Measurements from ENCODE around the gene OR51A7. TPM values are rescaled to one million over a fixed set of nuclear protein-coding genes. Genes with fewer than 3 reads are reported as not detected.

OR51A7 gene
- total and polyA plus RNA-seq, 12 donors = not detected

DNA sequence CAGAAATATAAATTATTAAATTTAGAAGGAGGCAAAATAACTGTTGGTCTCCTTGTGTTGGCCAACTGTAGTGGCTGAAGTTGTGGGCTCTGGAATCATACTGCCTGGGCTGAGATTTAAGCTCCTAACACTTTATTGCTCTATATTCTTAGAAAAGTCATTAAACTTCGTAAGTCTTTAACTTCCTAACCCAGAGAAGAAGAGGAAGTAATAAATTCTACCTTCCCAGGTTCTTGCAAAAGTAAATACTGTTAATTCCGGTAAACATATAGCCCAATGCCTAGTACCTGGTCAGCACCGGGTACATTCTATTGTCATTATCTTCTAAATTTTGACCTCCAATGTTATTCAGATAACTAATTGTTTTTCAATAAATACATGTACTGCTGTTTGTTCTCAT is 17.4 kb upstream of the OR51A7 start:
- Histone ChIP-seq H3K27me3 (no peaks in the 10 kb centered on the region), H3K36me3 (replicated peaks in 1 of 2) (no peaks in the 10 kb centered on the region), H3K4me1 (replicated peaks in 1 of 2) (no peaks in the 10 kb centered on the region), H3K27ac (no peak overlapping the region), H3K9me3 (replicated peaks in 1 of 3) (no peaks in the 10 kb centered on the region), H3K4me3 (no peak overlapping the region)
- no peak for TF ChIP-seq POLR2A (IDR thresholded peaks at IDR 0.05)
- TF ChIP-seq, protein P1, sequence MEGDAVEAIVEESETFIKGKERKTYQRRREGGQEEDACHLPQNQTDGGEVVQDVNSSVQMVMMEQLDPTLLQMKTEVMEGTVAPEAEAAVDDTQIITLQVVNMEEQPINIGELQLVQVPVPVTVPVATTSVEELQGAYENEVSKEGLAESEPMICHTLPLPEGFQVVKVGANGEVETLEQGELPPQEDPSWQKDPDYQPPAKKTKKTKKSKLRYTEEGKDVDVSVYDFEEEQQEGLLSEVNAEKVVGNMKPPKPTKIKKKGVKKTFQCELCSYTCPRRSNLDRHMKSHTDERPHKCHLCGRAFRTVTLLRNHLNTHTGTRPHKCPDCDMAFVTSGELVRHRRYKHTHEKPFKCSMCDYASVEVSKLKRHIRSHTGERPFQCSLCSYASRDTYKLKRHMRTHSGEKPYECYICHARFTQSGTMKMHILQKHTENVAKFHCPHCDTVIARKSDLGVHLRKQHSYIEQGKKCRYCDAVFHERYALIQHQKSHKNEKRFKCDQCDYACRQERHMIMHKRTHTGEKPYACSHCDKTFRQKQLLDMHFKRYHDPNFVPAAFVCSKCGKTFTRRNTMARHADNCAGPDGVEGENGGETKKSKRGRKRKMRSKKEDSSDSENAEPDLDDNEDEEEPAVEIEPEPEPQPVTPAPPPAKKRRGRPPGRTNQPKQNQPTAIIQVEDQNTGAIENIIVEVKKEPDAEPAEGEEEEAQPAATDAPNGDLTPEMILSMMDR (IDR thresholded peaks at IDR 0.05) = no peak
- 54 to 71% (median 58%) methylated on average over 3 of the region's 3 CpGs for WGBS, 4 donors
- intact Hi-C loops (cut with DNase I) = no loop called here
- no peak for DNase-seq

DNA sequence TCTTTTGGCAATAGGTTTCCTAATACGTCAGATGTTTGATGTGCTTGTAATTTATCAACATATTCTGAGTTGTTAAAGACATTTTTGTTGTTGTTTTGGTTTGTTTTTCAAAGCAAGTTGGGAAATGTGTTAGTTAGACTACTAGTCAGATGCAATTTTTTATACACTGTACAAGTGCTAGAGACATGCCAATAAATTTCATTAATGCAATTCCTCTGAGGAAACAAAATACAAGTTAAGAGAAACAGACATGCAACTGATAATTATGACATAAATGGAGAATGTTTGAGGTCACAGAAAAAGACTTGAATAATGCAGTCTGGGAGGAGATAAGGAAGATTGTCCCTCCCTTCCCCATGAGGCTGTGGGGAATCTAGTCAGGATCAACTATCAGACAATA is 16.0 kb upstream of the OR51A7 start:
- H3K4me1 ChIP-seq (replicated peaks in 1 of 2) = no peaks in the 10 kb centered on the region
- H3K4me3 ChIP-seq = no peak overlapping the region
- TF ChIP-seq, protein P1 (IDR thresholded peaks at IDR 0.05) = no peak
- no peak for TF ChIP-seq POLR2A (IDR thresholded peaks at IDR 0.05)
- WGBS, 4 donors = 0% methylated on average over 1 of the region's 1 CpG
- H3K27me3 ChIP-seq = no peaks in the 10 kb centered on the region
- no peak for DNase-seq
- intact Hi-C loops (cut with DNase I) = no loop called here
- no peaks in the 10 kb centered on the region for H3K9me3 ChIP-seq (replicated peaks in 1 of 3)
- no peaks in the 10 kb centered on the region for H3K36me3 ChIP-seq (replicated peaks in 1 of 2)
- H3K27ac ChIP-seq = no peak overlapping the region

DNA sequence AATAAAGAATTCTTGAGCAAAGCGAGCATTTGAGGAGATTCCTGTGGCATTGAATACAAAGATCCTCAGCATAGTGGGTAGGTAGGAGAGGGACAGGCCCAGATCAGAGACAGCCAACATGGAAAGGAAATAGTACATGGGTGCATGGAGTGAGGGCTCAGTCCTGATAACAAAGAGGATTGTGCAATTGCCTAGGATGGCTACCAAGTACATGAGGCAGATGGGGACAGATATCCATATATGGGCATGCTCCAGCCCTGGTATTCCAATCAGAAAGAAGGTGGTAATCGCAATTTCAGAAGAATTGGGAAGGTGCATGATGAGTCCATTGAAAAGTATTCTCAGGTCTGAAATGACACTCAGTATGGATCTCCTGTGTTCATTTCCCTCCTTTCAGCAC is 13.3 kb upstream of the OR51A7 start:
- Histone ChIP-seq H3K27me3 (no peaks in the 10 kb centered on the region), H3K27ac (no peak overlapping the region), H3K36me3 (replicated peaks in 1 of 2) (no peaks in the 10 kb centered on the region), H3K4me3 (no peak overlapping the region), H3K4me1 (replicated peaks in 1 of 2) (no peaks in the 10 kb centered on the region), H3K9me3 (replicated peaks in 1 of 3) (no peaks in the 10 kb centered on the region)
- no peak for DNase-seq
- 79 to 83% (median 79%) methylated on average over 2 of the region's 2 CpGs for WGBS, 4 donors
- intact Hi-C loops (cut with DNase I) = no loop called here
- TF ChIP-seq, protein P1 (IDR thresholded peaks at IDR 0.05) = no peak
- no peak for TF ChIP-seq POLR2A (IDR thresholded peaks at IDR 0.05)

DNA sequence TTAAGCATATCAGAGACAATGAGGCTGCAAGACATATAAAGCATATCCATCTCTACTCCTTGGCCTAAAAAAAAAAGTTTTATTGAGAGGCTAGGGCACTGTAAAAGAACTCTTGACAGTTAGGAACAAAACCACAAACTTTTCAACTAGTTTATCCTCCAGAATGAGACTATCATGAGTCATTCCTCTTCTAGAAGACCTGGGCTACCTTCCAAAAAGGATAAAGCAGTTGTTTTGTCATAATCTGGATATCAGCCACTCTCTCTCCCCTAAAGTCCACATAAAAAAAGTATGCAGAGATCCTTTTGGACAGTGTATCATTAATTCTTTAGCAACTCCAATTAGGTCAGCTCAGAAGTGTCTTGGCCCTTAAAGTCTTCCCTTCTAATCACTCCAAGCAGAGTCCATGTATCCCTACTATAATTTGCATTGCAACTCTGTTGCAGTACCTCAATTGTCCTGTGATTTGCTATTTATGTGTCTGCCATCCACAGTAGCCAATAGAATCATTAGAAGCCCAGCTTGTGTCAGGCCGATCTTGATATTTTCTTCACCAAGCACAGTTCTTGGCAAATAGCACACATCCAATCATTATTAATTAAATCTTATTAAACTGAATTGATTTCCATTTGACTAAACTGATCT is 11.5 kb upstream of the OR51A7 start:
- no peak overlapping the region for H3K4me3 ChIP-seq
- H3K27me3 ChIP-seq = no peaks in the 10 kb centered on the region
- no peaks in the 10 kb centered on the region for H3K36me3 ChIP-seq (replicated peaks in 1 of 2)
- H3K27ac ChIP-seq = no peak overlapping the region
- DNase-seq = no peak
- intact Hi-C loops (cut with DNase I) = no loop called here
- 78 to 91% (median 86%) methylated on average over 1 of the region's 1 CpG for WGBS, 4 donors
- TF ChIP-seq, protein P1 (IDR thresholded peaks at IDR 0.05) = no peak
- no peak for TF ChIP-seq POLR2A (IDR thresholded peaks at IDR 0.05)
- H3K4me1 ChIP-seq (replicated peaks in 1 of 2) = no peaks in the 10 kb centered on the region
- no peaks in the 10 kb centered on the region for H3K9me3 ChIP-seq (replicated peaks in 1 of 3)

All from adrenal gland (tissue), 12 donors.